HepG2 (cell line): ENCODE results near the gene SLC16A2.

Experiments
- HOXA3 ChIP-seq: sonication (generic); formaldehyde crosslinking; IDR thresholded peaks from 2 replicates; pipeline ENCODE4 v1.5.0; 2020; ENCODE audit warnings: missing genetic modification reagents
- RAD21 ChIP-seq: fragments of 450-650 bp; formaldehyde crosslinking; IDR thresholded peaks from 2 replicates; pipeline ENCODE4 v1.5.0; 2020; ENCODE audit warnings: mild to moderate bottlenecking
- ZNF230 ChIP-seq: sonication (generic); formaldehyde crosslinking; IDR thresholded peaks from 2 replicates; pipeline ENCODE4 v1.4.0; 2020; ENCODE audit warnings: mild to moderate bottlenecking, missing genetic modification reagents
- ZNF335 ChIP-seq: sonication (generic); formaldehyde crosslinking; IDR thresholded peaks from 2 replicates; pipeline ENCODE4 v1.4.0; 2020; ENCODE audit warnings: missing genetic modification reagents
- TF ChIP-seq, protein P1 (sequence below): sonication (generic); formaldehyde crosslinking; IDR thresholded peaks from 2 replicates; pipeline ENCODE4 v1.4.0; 2020; ENCODE audit warnings: missing genetic modification reagents, borderline replicate concordance

DNA sequence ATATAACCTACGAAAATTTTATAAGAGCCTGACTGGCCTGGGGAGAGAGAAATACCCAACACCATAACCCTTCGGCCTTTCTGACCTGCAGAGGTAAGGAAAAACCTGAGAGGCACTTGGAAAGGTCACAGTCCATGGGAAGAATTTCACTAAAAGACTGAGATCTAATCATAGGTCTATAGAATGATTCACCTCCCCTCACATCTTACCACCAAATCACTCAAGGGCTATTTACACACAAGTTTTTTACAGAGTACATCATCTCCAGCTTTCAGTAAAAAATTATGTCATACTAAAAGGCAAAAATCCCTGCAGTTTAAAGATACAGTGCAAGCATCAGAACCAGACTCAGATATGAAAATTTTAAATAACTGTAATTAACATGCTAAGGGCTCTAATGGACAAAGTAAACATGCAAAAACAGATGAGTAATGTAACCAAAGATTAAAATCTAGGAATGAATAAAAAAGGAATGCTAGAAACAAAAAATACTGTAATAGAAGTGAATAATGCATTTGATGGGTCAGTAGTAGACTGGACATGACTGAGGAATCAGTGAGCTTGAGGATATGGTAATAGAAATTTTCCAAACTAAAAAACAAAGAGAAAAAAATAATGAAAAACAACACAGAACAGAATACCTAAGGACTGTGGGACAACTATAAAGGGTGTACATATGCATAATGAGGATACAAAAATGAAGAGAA, 32.1 kb upstream of the SLC16A2 start:
- TF ChIP-seq HOXA3 (no peak), RAD21 (CRISPR knock-in tag) (no peak), ZNF230 (CRISPR knock-in tag) (no peak), ZNF335 (CRISPR knock-in tag) (no peak)
- TF ChIP-seq, protein P1, sequence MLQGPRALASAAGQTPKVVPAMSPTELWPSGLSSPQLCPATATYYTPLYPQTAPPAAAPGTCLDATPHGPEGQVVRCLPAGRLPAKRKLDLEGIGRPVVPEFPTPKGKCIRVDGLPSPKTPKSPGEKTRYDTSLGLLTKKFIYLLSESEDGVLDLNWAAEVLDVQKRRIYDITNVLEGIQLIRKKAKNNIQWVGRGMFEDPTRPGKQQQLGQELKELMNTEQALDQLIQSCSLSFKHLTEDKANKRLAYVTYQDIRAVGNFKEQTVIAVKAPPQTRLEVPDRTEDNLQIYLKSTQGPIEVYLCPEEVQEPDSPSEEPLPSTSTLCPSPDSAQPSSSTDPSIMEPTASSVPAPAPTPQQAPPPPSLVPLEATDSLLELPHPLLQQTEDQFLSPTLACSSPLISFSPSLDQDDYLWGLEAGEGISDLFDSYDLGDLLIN (CRISPR knock-in tag): no peak
